BJ (cell line): Measurements from ENCODE around the gene ACAA1. TPM values are rescaled to one million over a fixed set of nuclear protein-coding genes. Genes with fewer than 3 reads are reported as not detected.
A peak's percentile ranks its signal among the peaks of the same experiment; 100 is the strongest.

Source experiments
- CTCF ChIA-PET: fragments of 350-600 bp; formaldehyde crosslinking; extraction: SDS; loops from one replicate; lab custom pipeline; 2021; ENCODE audit warnings: antibody characterized with exemption, inconsistent platforms; lab: Yijun Ruan, JAX
- POLR2A ChIA-PET: fragments of 300-600 bp; sonication (Branson Sonifier 250); formaldehyde crosslinking; extraction: SDS; loops from one replicate; lab custom pipeline; 2021; ENCODE audit warnings: antibody characterized with exemption; lab: Charles Lee
- DNase-seq: peaks from one replicate; pipeline ENCODE4 v3.0.0-alpha.2; 2011; ENCODE audit warnings: low read depth
- H3K27me3 ChIP-seq: 2 replicates; pipeline ENCODE4 v1.6.0; 2011; ENCODE audit warnings: low read length; ENCODE audit not compliant: control insufficient read depth, insufficient read depth
- H3K36me3 ChIP-seq: 2 replicates; pipeline ENCODE4 v1.5.1; 2011; ENCODE audit warnings: low read length; ENCODE audit not compliant: control insufficient read depth, insufficient read depth
- H3K4me3 ChIP-seq: 2 replicates; pipeline ENCODE4 v1.5.1; 2011; ENCODE audit warnings: low read depth, mild to moderate bottlenecking, control low read depth, low read length
- CTCF ChIP-seq: IDR thresholded peaks from 2 replicates; pipeline ENCODE4 v1.5.1; 2011; ENCODE audit warnings: low read depth, mild to moderate bottlenecking, control low read depth, inconsistent platforms, low read length, moderate library complexity; ENCODE audit not compliant: insufficient read depth
- polyA minus RNA-seq: library from RNA; depleted of rRNA, polyadenylated mRNA; stranded (reverse); fragments of >200 nt; gene quantifications from 2 replicates; pipeline ENCODE4 v1.2.3, GENCODE V29; 2011; rRNA and poly(A)+ RNA removed
- polyA plus RNA-seq: library from polyadenylated mRNA; depleted of rRNA; stranded (reverse); fragments of >200 nt; gene quantifications from 2 replicates; pipeline ENCODE4 v1.2.3, GENCODE V29; 2011; rRNA removed

The ACAA1 gene
- polyA plus RNA-seq (54.7 and 81.8 TPM in 2 replicates), polyA minus RNA-seq (37.3 and 60.4 TPM in 2 replicates)

- POLR2A ChIA-PET: interaction anchor here (0.7 to 1.6 kb wide), 4 partner anchors 28 to 1057 kb away, joined by 3 to 7 read pairs (median 3); partner anchors contain the start of gene OXSR1
- no peaks in the 10 kb centered on the region for H3K27me3 ChIP-seq
- H3K36me3 ChIP-seq: peaks cover 19% of the 10 kb centered on the region
- CTCF ChIA-PET: interaction anchor here (0.6 to 1.3 kb wide), 5 partner anchors 101 to 209 kb away, joined by 3 read pairs; no protein-coding TSS in a partner anchor
- peak; percentile 97 for DNase-seq
- TF ChIP-seq CTCF: no peak
- H3K4me3 ChIP-seq: peak within 1 kb of the TSS; percentile 72
Measured at GRCh38 chr3:38136777-38137614, at the start of gene ACAA1. ACAA1 (minus strand) TSS chr3:38137127; CDS start chr3:38137035, 92 bp downstream.

GRCh38 chr3:38177181-38177580, 40.3 kb upstream of the ACAA1 start:
- no peak for DNase-seq
- H3K36me3 ChIP-seq: no peaks in the 10 kb centered on the region; the same call in 1 of the 2 replicates
- H3K4me3 ChIP-seq: no peak overlapping the region
- CTCF ChIA-PET: no interaction called here
- no peak for TF ChIP-seq CTCF
- no peaks in the 10 kb centered on the region for H3K27me3 ChIP-seq
- POLR2A ChIA-PET: no interaction called here

GRCh38 chr3:38173834-38174418, 37.0 kb upstream of the ACAA1 start:
- CTCF ChIA-PET: no interaction called here
- POLR2A ChIA-PET: no interaction called here
- H3K27me3 ChIP-seq: no peaks in the 10 kb centered on the region
- TF ChIP-seq CTCF: no peak
- no peaks in the 10 kb centered on the region for H3K36me3 ChIP-seq
- no peak overlapping the region for H3K4me3 ChIP-seq
- DNase-seq: no peak

GRCh38 chr3:38171622-38172021, 34.7 kb upstream of the ACAA1 start:
- H3K36me3 ChIP-seq: no peaks in the 10 kb centered on the region
- ChIA-PET CTCF (interaction anchor here (1.3 kb wide), 1 partner anchor 14 kb away, joined by 3 read pairs; no protein-coding TSS in a partner anchor), POLR2A (no interaction called here)
- H3K4me3 ChIP-seq: no peak overlapping the region
- TF ChIP-seq CTCF: no peak
- DNase-seq: no peak
- H3K27me3 ChIP-seq: no peaks in the 10 kb centered on the region

- Histone ChIP-seq H3K27me3 (no peaks in the 10 kb centered on the region), H3K4me3 (no peak overlapping the region), H3K36me3 (no peaks in the 10 kb centered on the region)
- DNase-seq: no peak
- TF ChIP-seq CTCF: no peak
- POLR2A ChIA-PET: no interaction called here
- CTCF ChIA-PET: no interaction called here
Measured at GRCh38 chr3:38170722-38171121, 33.8 kb upstream of the ACAA1 start.
